ENCODE results near the gene ARID1B.

ARID1B gene

DNA sequence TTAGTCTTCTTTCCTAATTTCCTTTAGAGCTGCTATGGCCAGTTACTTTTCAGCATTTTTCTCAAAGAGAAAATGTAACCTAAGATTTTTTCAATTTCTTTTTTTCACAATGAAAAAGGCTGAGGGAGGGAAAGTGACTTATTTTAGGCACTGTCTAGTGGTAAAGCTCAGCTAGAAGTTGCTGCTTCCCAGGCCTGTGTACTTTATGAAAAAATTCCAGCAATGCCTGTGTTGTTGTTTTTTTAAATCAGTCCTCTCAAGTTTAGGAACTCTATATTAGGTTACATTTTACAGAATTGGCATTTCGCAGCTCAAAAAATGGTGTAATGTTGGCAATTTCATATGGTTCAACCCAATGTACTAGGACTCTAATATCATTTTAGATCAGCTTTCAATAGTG lies 269.6 kb downstream of the ARID1B start:
- peaks cover 0 to 4% of the 10 kb centered on the region in 2 experiments for H3K4me1 ChIP-seq (ENCODE audit: control insufficient read depth in 1 of 2, insufficient read depth in 2 of 2, low read length in 2 of 2)
- H2AFZ ChIP-seq (ENCODE audit: insufficient read depth, low read length, poor library complexity) = no peak overlapping the region
- no peak overlapping the region for H3K9ac ChIP-seq (ENCODE audit: low read length)
- H3K27ac ChIP-seq (ENCODE audit: low read depth, low read length) = no peak overlapping the region
- H2BK5ac ChIP-seq (ENCODE audit: low read depth, low read length, poor library complexity) = no peak overlapping the region
- H4K8ac ChIP-seq (ENCODE audit: low read depth, low read length) = no peak overlapping the region
- H3K36me3 ChIP-seq (ENCODE audit: control insufficient read depth in 1 of 2, insufficient read depth in 2 of 2, low read length in 2 of 2) = peaks cover 2 to 4% of the 10 kb centered on the region in 2 experiments
- no peak overlapping the region for H3K23ac ChIP-seq (ENCODE audit: low read length)
- no CpG with 5 or more reads among the region's 1 CpG for WGBS (ENCODE audit: extremely low coverage, insufficient coverage, insufficient read length)
- no peak overlapping the region for H3K18ac ChIP-seq (ENCODE audit: low read length)
- no peaks in the 10 kb centered on the region for H3K79me1 ChIP-seq (ENCODE audit: low read length)
- H4K12ac ChIP-seq (ENCODE audit: low read depth, low read length) = no peak overlapping the region
- H2AK5ac ChIP-seq (ENCODE audit: low read length) = no peak overlapping the region
- no peak for DNase-seq
- no peak overlapping the region for H3K14ac ChIP-seq (ENCODE audit: low read length)
- no peaks in the 10 kb centered on the region for H3K79me2 ChIP-seq (ENCODE audit: control insufficient read depth, insufficient read depth, low read length, poor library complexity)
- H2BK12ac ChIP-seq (ENCODE audit: low read length) = no peak overlapping the region
- no peak overlapping the region for H3K4me2 ChIP-seq (ENCODE audit: low read length)
- H3K27me3 ChIP-seq (ENCODE audit: insufficient read depth, low read length) = no peaks in the 10 kb centered on the region
- H4K91ac ChIP-seq (ENCODE audit: low read depth, low read length) = no peak overlapping the region
- H2BK120ac ChIP-seq (ENCODE audit: insufficient read depth, low read length, poor library complexity) = no peak overlapping the region
- H3K4ac ChIP-seq (ENCODE audit: low read depth, low read length) = no peak overlapping the region
- H3K4me3 ChIP-seq (ENCODE audit: low read depth, low read length) = no peak overlapping the region
- peaks cover 2% of the 10 kb centered on the region for H3K9me3 ChIP-seq (ENCODE audit: insufficient read depth, low read depth, low read length)

DNA sequence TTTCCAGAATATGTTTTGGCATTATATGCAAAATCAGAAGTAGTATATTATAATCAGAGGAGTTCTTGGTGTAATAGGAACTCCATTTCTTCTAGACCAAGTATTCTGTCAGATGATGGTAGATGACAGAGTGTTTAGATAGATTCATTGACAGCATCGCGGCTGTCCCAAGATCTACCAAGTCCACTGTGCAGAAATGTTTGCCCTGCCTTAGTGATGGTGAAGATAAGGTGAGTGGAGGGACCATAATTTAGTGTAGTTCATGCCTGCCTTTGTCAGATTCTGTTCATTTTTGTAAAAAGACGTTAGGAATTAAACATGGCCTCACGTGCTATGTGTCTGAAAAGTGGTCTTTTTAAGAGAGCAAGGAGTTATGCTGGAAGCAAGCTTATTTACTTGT lies 270.1 kb downstream of the ARID1B start:
- H2BK120ac ChIP-seq (ENCODE audit: insufficient read depth, low read length, poor library complexity) = no peak overlapping the region
- H2AFZ ChIP-seq (ENCODE audit: insufficient read depth, low read length, poor library complexity) = no peak overlapping the region
- no peak overlapping the region for H4K91ac ChIP-seq (ENCODE audit: low read depth, low read length)
- H3K36me3 ChIP-seq (ENCODE audit: control insufficient read depth in 1 of 2, insufficient read depth in 2 of 2, low read length in 2 of 2) = peaks cover 0 to 4% of the 10 kb centered on the region in 2 experiments
- H3K4me3 ChIP-seq (ENCODE audit: low read depth, low read length) = no peak overlapping the region
- no peak overlapping the region for H2AK5ac ChIP-seq (ENCODE audit: low read length)
- no peak overlapping the region for H3K18ac ChIP-seq (ENCODE audit: low read length)
- WGBS (ENCODE audit: extremely low coverage, insufficient coverage, insufficient read length) = no CpG with 5 or more reads among the region's 4 CpGs
- no peak overlapping the region for H3K4ac ChIP-seq (ENCODE audit: low read depth, low read length)
- H3K4me1 ChIP-seq (ENCODE audit: control insufficient read depth in 1 of 2, insufficient read depth in 2 of 2, low read length in 2 of 2) = peaks cover 0 to 4% of the 10 kb centered on the region in 2 experiments
- H3K79me1 ChIP-seq (ENCODE audit: low read length) = no peaks in the 10 kb centered on the region
- H2BK12ac ChIP-seq (ENCODE audit: low read length) = no peak overlapping the region
- DNase-seq = peak in 1 of 2 donors; percentile 53
- H3K14ac ChIP-seq (ENCODE audit: low read length) = no peak overlapping the region
- no peak overlapping the region for H4K8ac ChIP-seq (ENCODE audit: low read depth, low read length)
- H3K27ac ChIP-seq (ENCODE audit: low read depth, low read length) = no peak overlapping the region
- no peak overlapping the region for H3K9ac ChIP-seq (ENCODE audit: low read length)
- no peak overlapping the region for H3K4me2 ChIP-seq (ENCODE audit: low read length)
- no peaks in the 10 kb centered on the region for H3K27me3 ChIP-seq (ENCODE audit: insufficient read depth, low read length)
- no peak overlapping the region for H3K23ac ChIP-seq (ENCODE audit: low read length)
- peaks cover 2% of the 10 kb centered on the region for H3K9me3 ChIP-seq (ENCODE audit: insufficient read depth, low read depth, low read length)
- no peak overlapping the region for H2BK5ac ChIP-seq (ENCODE audit: low read depth, low read length, poor library complexity)
- H4K12ac ChIP-seq (ENCODE audit: low read depth, low read length) = no peak overlapping the region
- H3K79me2 ChIP-seq (ENCODE audit: control insufficient read depth, insufficient read depth, low read length, poor library complexity) = no peaks in the 10 kb centered on the region

DNA sequence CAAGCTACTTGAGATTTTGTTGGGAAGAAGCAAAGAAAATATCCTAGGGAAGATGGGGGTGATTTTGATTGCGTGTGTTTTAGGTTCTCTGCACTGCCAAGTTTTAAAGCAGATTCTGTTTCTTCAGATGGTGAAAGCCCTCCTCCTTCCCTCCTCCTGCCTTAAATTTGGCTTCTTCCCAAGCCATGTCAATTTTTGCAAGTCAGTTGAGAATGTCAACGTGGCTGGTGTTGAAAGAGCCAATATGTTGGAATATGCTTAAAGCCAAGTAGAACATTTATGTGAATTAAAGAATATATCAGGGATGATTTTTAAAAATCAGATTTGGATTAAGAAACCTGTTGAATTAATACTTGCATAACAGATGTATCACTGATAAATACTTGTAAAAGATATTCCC lies 270.8 kb downstream of the ARID1B start:
- Histone ChIP-seq H3K23ac (ENCODE audit: low read length) (no peak overlapping the region), H3K4me3 (ENCODE audit: low read depth, low read length) (no peak overlapping the region), H3K27ac (ENCODE audit: low read depth, low read length) (no peak overlapping the region), H3K18ac (ENCODE audit: low read length) (no peak overlapping the region), H2AK5ac (ENCODE audit: low read length) (no peak overlapping the region), H2BK5ac (ENCODE audit: low read depth, low read length, poor library complexity) (no peak overlapping the region), H3K4me1 (ENCODE audit: control insufficient read depth in 1 of 2, insufficient read depth in 2 of 2, low read length in 2 of 2) (peaks cover 0 to 4% of the 10 kb centered on the region in 2 experiments), H4K12ac (ENCODE audit: low read depth, low read length) (no peak overlapping the region), H3K4ac (ENCODE audit: low read depth, low read length) (no peak overlapping the region), H3K36me3 (ENCODE audit: control insufficient read depth in 1 of 2, insufficient read depth in 2 of 2, low read length in 2 of 2) (peaks cover 0 to 4% of the 10 kb centered on the region in 2 experiments), H2BK120ac (ENCODE audit: insufficient read depth, low read length, poor library complexity) (no peak overlapping the region), H2BK12ac (ENCODE audit: low read length) (no peak overlapping the region), H3K9me3 (ENCODE audit: insufficient read depth, low read depth, low read length) (peaks cover 2% of the 10 kb centered on the region), H3K9ac (ENCODE audit: low read length) (no peak overlapping the region), H3K79me2 (ENCODE audit: control insufficient read depth, insufficient read depth, low read length, poor library complexity) (no peaks in the 10 kb centered on the region), H3K79me1 (ENCODE audit: low read length) (no peaks in the 10 kb centered on the region), H2AFZ (ENCODE audit: insufficient read depth, low read length, poor library complexity) (no peak overlapping the region), H4K8ac (ENCODE audit: low read depth, low read length) (no peak overlapping the region), H3K4me2 (ENCODE audit: low read length) (no peak overlapping the region), H3K14ac (ENCODE audit: low read length) (no peak overlapping the region), H3K27me3 (ENCODE audit: insufficient read depth, low read length) (no peaks in the 10 kb centered on the region), H4K91ac (ENCODE audit: low read depth, low read length) (no peak overlapping the region)
- DNase-seq = no peak
- WGBS (ENCODE audit: extremely low coverage, insufficient coverage, insufficient read length) = no CpG with 5 or more reads among the region's 2 CpGs

DNA sequence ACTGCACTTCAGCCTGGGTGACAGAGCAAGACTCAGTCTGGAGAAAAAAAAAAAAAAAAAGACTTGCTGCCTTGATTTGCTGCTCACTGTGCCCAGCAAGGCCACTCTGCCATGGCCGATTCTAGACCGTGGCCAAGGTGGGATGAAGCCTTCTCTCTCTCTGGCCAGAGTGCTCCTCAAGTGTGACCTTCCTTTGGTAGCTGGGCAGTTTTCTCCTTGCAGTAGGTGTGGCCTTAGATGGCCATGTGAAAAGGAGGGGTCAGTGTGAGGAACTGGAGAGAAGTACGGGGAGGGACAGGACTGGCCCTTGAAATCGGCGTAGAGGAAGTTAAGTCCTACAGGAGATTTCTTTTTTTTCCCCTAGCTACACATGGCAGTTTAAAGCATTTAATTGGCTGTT lies 272.0 kb downstream of the ARID1B start:
- no peak overlapping the region for H3K27ac ChIP-seq (ENCODE audit: low read depth, low read length)
- H4K12ac ChIP-seq (ENCODE audit: low read depth, low read length) = no peak overlapping the region
- peak overlapping the region; percentile 57 for H3K9ac ChIP-seq (ENCODE audit: low read length)
- no peak overlapping the region for H3K23ac ChIP-seq (ENCODE audit: low read length)
- no peak overlapping the region for H3K4me2 ChIP-seq (ENCODE audit: low read length)
- H3K18ac ChIP-seq (ENCODE audit: low read length) = peak overlapping the region; percentile 96
- no peak overlapping the region for H3K4ac ChIP-seq (ENCODE audit: low read depth, low read length)
- no peak overlapping the region for H2BK120ac ChIP-seq (ENCODE audit: insufficient read depth, low read length, poor library complexity)
- H3K36me3 ChIP-seq (ENCODE audit: control insufficient read depth in 1 of 2, insufficient read depth in 2 of 2, low read length in 2 of 2) = peaks cover 0 to 7% of the 10 kb centered on the region in 2 experiments
- no peak for DNase-seq
- no peaks in the 10 kb centered on the region for H3K27me3 ChIP-seq (ENCODE audit: insufficient read depth, low read length)
- WGBS (ENCODE audit: extremely low coverage, insufficient coverage, insufficient read length) = no CpG with 5 or more reads among the region's 5 CpGs
- H3K4me1 ChIP-seq (ENCODE audit: control insufficient read depth in 1 of 2, insufficient read depth in 2 of 2, low read length in 2 of 2) = peaks cover 0 to 4% of the 10 kb centered on the region in 2 experiments
- H3K14ac ChIP-seq (ENCODE audit: low read length) = peak overlapping the region; percentile 74
- H4K91ac ChIP-seq (ENCODE audit: low read depth, low read length) = no peak overlapping the region
- peak overlapping the region; percentile 76 for H2BK12ac ChIP-seq (ENCODE audit: low read length)
- no peak overlapping the region for H2BK5ac ChIP-seq (ENCODE audit: low read depth, low read length, poor library complexity)
- H3K79me1 ChIP-seq (ENCODE audit: low read length) = no peaks in the 10 kb centered on the region
- no peak overlapping the region for H3K4me3 ChIP-seq (ENCODE audit: low read depth, low read length)
- H2AK5ac ChIP-seq (ENCODE audit: low read length) = no peak overlapping the region
- no peaks in the 10 kb centered on the region for H3K79me2 ChIP-seq (ENCODE audit: control insufficient read depth, insufficient read depth, low read length, poor library complexity)
- peaks cover 2% of the 10 kb centered on the region for H3K9me3 ChIP-seq (ENCODE audit: insufficient read depth, low read depth, low read length)
- H2AFZ ChIP-seq (ENCODE audit: insufficient read depth, low read length, poor library complexity) = no peak overlapping the region
- peak overlapping the region; percentile 47 for H4K8ac ChIP-seq (ENCODE audit: low read depth, low read length)

Data from trophoblast cell (in vitro differentiated cells and primary cell).